ENCODE results near the gene CFAP69.
"Not testable (repeated sequence)": the region's sequence is repeated elsewhere in the genome, so short reads cannot be mapped to it uniquely, and the experiment has no call there.

Gene CFAP69

DNA sequence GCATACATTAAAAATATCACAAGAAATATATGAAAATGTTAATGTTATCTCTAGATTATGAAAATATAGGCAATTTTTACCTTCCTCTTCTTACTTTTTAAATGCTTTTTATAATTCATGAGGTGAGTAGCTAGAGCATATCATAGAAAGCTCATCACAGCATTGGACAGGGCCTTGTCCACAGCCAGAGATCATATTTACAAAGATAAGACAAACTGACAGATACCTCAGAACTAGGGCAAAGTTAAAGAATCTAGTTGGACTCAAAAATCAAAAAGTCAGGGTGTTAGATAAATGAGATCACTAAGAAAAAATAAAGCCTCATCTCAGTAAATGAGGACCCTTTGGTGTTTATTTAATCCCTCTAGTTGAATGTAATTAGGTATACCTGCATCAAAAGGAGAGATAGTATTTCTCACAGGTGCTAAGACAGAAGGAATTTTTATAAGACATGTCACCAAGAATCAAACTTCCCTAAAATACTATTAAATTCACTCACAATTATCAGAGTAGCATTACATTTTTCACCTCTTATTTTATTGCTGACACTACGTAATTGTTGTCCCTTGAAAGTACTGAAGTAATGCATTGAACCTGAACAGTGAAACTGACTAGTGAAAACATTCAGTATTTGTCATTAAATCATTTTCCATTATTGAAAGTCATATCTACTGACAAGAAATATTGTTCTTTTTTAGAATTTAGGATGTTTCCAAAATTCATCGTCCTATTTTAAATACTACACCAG, 25.6 kb downstream of the CFAP69 start:
- in situ Hi-C loops (cut with MboI; ENCODE audit: low sequenced_read_pairs) = no loop called here

DNA sequence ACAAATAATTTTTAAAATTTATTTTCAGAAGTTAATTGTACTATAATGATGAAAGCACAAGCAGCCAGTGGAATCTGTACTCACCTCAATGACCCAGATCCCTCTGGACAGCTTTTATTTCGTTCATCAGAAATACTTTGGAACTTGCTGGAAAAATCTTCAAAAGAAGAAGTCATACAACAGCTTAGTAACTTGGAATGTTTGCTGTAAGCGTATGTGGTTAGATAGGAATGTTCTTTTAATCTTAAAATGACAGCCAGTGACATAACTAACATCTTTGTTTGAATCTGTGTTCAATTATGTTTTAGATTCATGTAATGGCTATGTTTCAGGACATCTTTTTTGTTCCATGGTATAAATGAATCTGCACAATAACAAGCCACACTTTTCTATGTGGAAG, 26.8 kb downstream of the CFAP69 start:
- in situ Hi-C loops (cut with MboI; ENCODE audit: low sequenced_read_pairs) = no loop called here

DNA sequence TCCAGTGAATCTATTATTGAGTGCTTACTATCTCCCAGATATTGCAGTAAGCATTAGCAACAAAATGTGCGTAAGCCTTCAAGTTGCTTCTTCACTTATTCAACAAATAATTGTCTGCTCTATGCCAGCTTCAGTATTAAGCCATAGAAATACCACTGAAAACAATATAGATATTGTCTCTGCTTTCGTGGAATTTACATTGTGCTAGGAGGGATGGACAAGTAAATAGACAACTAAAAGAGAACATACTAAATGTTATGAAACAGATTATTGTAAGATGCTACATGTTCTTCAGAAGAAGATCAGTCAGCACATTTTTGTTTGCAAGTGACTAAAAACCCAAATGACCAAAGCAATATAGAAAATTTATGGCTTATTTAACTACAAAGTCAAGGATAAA, 27.3 kb downstream of the CFAP69 start:
- in situ Hi-C loops (cut with MboI; ENCODE audit: low sequenced_read_pairs) = no loop called here

DNA sequence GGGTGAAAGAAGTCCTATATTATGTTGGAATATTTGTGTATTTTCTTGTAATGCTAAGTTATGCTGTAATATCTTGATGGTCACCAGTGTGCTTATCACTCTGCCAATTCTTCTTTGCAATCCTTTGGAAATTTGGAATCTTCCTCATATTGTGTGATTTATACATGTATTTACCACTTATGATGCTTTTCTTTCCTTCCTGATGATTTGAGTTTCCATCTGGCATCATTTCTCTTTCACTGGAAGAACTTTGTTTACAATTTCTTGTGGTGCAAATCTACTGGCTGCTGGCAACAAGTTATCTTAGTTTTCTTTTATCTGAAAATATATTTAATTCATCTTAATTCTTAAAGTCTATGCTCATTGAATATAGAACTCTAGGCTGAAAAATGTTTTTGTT, 29.2 kb downstream of the CFAP69 start:
- in situ Hi-C loops (cut with MboI; ENCODE audit: low sequenced_read_pairs) = no loop called here

DNA sequence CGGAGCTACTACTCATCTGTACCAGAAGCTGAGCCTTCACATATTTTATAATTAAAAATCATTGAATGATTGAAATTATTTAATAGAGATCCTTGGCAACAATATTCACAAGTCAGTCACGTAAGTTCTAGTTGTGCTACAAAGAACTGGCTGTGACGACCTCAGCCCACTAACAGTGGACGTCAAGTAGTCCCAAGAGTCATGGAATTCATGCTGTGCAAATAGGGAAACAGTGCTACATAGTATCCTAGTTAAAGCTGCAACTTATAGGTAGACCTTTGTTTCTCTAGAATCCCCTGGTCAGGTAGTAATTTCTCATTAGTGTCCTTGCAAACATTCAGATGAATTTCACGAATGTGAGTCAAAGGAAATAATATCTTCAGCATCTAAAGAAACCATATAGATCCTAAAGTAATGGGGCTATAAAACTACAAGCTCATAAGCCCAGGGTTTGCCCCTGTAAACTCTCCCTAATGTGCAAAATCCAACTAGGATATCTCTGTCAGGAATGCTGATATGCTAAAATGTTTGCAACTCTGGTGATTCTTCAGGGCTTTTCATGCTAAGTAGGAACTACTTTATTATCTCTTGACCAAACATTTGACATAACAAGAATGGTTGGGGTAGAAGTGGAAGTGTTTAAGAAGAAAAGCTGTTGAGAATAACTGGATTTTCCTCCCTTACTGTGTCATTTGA, 31.2 kb downstream of the CFAP69 start:
- in situ Hi-C loops (cut with MboI; ENCODE audit: low sequenced_read_pairs) = no loop called here

DNA sequence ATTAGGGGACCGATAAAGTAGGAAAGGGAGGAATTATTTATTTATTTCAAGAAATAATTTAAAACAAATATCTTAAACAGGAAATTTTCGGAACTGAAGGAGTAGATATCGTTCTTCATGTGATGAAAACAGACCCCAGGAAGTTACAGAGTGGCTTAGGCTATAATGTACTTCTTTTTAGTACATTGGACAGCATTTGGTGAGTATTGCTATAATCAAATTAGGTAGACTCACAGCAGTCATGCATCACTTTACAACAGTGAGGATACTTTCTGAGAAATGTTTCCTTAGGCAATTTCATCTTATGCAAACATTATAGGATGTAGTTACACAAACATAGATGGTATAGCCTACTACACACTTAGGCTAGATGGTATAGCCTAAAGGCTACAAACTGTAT, 43.2 kb downstream of the CFAP69 start:
- in situ Hi-C loops (cut with MboI; ENCODE audit: low sequenced_read_pairs) = no loop called here

DNA sequence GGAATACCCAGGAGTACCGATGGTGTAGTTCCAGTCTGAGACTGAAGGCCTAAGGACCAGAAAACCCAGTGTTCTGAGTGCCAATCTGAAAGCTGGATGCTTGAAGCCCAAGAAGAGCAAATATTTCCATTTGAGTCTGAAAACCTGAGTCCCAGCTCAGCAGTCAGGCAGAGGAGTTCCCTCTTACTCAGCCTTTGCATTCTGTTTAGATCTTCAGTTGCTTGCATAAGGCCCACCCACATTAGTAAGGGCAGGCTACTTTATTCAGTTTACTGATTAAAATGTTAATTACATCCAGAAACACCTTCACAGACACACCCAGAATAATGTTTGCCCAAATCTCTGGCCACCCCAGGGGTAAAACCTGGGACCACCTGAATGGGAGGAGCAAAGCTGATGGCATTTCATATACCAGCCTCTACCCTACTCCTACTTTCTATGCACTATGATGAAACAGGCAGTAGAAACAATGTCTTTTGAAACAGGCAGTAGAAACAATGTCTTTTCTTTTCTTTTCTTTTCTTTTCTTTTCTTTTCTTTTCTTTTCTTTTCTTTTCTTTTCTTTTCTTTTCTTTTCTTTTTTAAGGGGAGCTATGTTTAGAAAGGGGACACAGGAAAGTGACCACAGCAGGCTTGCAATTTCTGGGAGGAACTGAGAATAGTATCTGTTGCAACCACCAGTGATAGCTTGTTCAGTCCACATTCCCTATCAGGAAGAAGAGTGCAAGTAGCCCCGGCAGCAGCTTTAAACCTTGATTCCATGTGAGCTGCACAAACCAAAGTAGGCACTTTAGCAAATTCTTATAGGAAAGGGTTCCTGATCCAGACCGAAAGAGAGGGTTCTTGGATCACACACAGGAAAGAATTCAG, 45.5 kb downstream of the CFAP69 start:
- in situ Hi-C loops (cut with MboI; ENCODE audit: low sequenced_read_pairs) = no loop called here

DNA sequence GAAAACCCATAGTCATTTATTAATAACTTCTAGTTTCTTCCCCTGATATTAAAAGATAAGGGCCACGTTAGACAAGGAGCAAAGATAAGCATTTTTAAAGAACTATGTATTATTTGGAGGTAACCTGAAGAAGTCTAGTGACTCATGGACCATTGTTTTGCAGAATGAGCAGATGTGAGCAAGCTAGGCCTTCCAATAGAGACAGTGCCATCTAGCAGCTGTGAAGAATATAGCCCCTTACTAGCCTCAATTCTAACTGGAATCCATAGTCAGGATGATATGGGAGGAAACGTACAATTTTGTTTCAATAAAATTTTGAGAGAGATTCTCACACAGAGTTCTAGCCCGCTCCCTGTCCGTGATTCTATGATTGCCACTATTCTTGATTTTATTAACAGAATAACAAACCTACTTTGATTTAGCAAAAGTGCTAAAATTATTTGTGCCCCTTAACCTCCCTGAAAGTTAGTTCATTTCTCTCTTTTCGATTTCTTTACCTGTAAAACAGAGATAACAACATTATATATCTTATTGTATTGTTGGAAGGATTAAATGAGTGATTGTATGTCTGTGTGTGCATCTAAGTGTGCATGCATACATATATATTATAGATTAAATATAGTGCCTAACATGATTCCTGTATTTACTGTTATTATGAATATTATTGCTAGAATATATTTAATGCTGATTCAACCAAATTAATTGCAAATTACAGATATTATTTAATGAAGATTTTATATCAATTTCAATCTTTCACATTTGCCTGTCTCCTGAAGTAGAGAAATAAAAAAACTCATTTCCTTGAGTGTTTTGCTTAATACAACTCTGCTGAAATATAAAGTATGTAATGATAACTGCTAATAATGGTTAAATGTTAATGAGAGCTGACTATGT, 53.4 kb downstream of the CFAP69 start:
- in situ Hi-C loops (cut with MboI; ENCODE audit: low sequenced_read_pairs) = no loop called here

DNA sequence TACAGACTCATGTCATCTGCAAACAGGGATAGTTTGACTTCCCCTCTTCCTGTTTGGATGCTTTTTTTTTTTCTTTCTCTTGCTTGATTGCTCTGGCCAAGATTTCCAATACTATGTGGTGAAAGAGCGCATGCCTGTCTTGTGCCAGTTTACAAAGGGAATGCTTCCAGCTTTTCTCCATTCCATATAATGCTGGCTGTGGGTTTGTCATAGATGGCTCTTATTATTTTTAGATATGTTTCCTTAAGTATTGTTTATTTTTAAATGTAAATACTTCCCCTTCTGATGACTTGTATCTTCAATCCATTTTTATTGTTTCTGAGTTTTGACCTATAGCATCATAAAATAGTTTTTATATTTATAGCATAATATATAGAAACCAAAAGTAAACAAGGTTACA, 58.3 kb downstream of the CFAP69 start:
- in situ Hi-C loops (cut with MboI; ENCODE audit: low sequenced_read_pairs) = no loop called here

DNA sequence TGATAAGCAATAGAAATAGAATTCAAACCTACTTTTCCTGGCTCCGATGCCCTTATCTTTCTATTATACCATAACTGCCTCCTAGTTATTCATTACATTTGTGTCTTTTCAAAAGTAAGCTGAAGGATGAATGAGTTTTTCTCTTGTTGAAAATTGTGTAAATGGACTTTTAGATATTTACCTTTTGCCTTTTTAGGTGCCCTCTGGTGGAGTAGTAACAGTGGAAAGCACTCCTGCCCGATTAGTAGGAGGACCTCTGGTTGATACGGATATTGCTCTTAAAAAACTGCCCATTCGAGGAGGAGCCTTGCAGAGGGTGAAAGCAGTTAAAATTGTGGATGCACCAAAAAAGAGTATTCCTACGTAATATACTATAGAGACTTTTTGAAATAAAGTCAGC, 64.9 kb downstream of the CFAP69 start:
- in situ Hi-C loops (cut with MboI; ENCODE audit: low sequenced_read_pairs) = no loop called here

DNA sequence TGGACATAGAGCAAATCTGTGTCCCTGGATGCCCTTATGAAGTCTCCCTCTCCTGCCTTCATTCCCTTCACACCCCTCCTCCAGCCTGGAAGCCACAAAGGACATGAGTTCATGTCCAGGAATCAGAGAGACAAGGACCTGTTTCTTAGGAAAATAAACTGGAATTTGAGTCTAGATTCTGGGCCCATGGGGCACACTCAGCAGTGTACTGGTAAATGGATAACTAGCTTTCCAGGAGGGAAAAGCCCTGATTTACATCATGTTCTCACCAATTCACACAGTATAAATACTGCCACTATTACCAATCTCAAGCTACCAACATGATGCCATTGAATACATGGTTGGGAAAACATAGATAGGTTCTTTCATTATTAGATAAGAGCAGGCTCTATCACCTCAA, 66.2 kb downstream of the CFAP69 start:
- in situ Hi-C loops (cut with MboI; ENCODE audit: low sequenced_read_pairs) = no loop called here

DNA sequence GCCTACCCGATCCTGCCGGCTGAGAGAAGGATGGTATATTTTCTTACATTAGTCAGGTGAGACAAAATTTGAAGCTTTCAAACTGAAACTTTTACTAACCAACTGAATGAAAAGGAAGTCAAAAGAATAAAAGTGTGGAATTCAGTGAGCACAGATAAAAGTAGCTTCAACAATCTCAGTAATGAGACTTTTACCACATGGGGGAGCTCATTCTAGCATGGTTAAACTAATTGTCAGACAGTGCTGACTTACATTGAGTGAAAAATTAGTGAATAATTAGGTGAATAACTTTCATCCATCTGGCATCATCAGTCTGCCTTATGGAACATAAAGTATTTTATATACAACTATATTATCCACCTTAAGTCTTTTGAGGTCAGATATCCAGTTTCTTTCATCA, 67.8 kb downstream of the CFAP69 start:
- in situ Hi-C loops (cut with MboI; ENCODE audit: low sequenced_read_pairs) = no loop called here

DNA sequence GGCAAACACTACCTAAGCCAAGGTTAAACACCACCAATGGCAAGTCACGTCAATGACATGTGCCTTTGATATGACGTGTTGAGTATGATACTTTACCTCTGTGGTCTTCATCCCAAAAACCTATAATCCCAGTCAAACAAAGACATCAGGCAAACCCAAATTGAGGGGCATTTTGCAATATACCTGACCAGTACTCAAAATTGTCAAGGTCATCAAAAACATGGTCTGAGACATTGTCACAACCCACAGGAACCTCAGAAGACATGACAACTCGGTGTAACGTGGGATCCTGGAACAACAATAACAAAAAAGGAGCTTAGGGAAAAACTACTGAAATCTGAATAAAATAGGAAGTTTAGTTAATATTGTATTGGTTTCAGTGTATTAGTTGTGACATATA, 68.9 kb downstream of the CFAP69 start:
- in situ Hi-C loops (cut with MboI; ENCODE audit: low sequenced_read_pairs) = no loop called here

DNA sequence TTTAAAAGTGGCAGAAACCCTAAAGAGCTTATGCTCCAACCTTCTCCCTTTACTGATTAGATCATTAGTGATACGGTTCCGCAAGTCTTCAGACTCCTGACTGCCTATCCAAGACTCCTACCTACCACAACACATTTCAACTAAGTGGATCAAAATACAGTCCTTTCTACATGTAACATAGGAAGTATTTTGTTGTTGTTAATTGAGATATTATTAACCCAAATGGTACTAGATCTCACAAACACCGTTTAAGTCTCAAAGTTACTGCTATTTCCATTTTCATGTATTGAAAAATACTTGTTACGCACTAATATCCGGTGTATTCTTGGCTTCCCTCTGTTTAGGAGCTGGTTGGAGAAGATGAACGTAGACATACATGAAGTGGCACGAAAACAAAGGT, 75.0 kb downstream of the CFAP69 start:
- in situ Hi-C loops (cut with MboI; ENCODE audit: low sequenced_read_pairs) = no loop called here

DNA sequence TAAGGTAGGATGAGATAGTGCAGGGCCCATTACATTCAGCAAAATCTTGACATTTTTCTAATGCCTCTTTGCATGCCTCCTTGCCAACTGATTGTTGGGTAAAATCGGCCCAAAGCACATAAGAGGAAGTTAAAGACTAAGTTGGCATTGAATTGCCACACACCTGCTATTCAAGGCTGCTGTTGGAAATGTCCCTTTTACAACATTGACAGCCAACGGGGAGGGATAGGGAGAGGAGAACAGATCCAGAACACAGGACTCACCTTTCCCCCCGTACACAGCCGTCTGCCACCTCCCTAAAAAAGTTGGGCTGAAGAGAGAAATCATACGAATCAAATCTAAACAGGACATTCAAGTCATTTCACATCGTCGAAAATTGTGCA, 75.4 kb downstream of the CFAP69 start:
- in situ Hi-C loops (cut with MboI; ENCODE audit: low sequenced_read_pairs) = no loop called here

DNA sequence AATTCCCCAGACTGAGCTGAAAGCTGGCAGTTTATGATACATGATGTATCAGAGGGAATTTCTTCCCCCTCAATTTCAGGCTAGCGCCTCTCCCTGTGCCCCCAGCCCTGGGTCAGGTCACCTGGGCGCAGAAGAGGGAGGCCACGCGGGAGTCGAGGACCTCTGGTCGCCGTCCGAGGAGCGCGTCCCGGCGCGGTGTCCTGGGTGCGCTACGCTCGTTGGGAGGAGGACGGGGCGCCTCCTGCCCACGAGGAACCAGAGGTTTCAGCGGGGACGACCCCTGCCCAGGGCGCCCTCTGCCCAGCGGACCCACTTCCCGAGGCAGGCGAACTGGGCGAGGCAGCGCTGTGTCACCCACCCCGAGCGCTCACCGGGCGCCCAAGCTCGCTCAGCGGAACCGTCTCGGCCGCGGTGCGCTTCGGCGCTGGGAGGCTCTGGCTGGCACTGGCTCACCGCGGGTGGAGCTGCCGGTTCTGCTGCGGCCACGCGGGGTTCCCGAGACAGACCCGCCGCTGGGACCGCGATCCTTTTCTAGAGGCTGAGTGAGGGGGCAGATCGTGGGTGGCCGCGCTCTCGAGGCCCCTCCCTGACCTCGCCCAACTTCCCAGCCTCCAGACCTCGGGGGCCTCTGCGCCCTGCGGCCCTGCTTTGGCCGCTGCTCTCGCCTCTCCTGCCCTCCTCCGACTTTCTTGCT, 76.0 kb downstream of the CFAP69 start, which contains the start of gene FAM237B:
Gene FAM237B (minus strand): TSS at position 504 of the 694 bp plus-strand sequence. CDS start 1,556 bp downstream, outside the sequence.
- in situ Hi-C loops (cut with MboI; ENCODE audit: low sequenced_read_pairs) = no loop called here

DNA sequence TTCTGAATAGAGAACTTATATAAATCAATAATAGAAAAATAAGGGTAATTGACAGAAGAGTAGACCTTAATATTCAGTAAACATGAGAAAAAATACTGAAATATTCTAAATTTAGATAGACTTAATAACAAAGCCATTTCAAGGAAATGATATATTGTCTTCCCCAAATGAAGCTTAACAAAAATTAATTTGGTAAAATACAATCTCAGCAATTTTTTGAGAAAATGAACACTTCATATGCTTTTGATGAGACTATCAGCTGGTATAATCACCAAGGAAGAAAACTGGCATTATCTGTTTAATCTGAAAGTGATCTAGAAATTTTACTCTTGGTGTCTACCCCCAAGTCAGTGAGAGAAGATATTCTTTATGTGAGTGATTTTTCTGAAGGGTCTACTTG, 77.9 kb downstream of the CFAP69 start:
- in situ Hi-C loops (cut with MboI; ENCODE audit: low sequenced_read_pairs) = no loop called here

DNA sequence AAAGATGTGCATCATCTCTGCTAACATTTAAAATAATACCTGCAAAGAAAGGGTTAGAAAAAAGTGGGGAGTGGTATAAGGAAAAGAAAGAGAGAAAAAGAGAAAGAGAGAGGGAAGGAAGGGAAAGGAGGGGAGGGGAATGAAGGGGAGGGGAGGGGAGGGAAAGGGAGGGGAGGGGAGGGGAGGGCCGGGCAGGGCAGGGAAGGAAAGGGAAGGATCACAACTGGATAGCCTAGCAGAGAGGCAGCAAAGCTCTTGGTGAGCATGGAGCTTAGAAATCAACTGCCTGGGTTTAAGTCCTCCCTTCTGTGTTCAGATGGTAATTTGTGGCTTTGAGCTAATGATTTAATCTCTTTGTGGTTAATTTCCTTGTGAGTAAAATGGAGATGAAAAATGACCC, 81.5 kb downstream of the CFAP69 start:
- in situ Hi-C loops (cut with MboI; ENCODE audit: low sequenced_read_pairs) = no loop called here

DNA sequence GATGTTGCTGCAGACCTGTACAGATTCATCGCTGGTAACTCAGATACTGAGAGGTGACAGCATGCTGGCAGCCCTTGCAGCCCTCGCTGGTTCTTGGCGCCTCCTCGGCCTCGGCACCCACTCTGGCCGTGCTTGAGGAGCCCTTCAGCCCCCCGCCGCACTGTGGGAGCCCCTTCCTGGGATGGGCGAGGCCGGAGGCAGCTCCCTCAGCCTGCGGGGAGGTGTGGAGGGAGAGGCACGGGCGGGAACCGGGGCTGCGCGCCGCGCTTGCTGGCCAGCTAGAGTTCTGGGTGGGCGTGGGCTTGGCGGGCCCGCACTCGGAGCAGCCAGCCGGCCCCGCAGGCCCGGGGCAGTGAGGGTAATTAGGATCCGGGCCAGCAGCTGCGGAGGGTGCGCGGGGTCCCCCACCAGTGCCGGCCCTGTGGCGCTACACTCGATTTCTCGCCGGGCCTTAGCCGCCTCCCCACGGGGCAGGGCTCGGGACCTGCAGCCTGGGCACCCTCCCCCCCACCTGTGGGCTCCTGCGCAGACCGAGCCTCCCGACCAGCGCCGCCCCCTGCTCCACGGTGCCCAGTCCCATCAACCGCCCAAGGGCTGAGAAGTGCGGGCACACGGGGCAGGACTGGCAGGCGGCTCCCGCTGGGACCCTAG, 89.3 kb downstream of the CFAP69 start:
- in situ Hi-C loops (cut with MboI; ENCODE audit: low sequenced_read_pairs) = no loop called here

DNA sequence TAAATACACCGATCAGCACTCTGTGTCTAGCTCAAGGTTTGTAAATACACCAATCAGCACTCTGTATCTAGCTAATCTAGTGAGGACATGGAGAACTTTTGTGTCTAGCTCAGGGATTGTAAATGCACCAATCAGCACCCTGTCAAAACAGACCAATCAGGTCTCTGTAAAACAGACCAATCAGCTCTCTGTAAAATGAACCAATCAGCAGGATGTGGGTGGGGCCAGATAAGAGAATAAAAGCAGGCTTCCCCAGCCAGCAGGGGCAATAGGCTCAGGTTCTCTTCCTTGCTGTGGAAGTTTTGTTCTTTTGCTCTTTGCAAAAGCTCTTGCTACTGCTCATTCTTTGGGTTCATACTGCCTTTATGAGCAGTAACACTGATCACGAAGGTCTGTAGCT, 90.0 kb downstream of the CFAP69 start:
- in situ Hi-C loops (cut with MboI; ENCODE audit: low sequenced_read_pairs) = not testable (repeated sequence)

Data from HL-60/S4 treated with phorbol 12-myristate 13-acetate at 8.2 ng/mL for 4 days and 3 days (cell line).